NCI-H345 (cell line): ENCODE results near the gene SORD.
"Not testable (repeated sequence)": the region's sequence is repeated elsewhere in the genome, so short reads cannot be mapped to it uniquely, and the experiment has no call there.

Experiments used
- DNase-seq: peaks from one replicate; lab custom pipeline; 2025; lab: John Stamatoyannopoulos, UW

Gene SORD

GRCh38 chr15:45097466-45097865 lies 74.5 kb downstream of the SORD start:
- DNase-seq, result no peak

DNA sequence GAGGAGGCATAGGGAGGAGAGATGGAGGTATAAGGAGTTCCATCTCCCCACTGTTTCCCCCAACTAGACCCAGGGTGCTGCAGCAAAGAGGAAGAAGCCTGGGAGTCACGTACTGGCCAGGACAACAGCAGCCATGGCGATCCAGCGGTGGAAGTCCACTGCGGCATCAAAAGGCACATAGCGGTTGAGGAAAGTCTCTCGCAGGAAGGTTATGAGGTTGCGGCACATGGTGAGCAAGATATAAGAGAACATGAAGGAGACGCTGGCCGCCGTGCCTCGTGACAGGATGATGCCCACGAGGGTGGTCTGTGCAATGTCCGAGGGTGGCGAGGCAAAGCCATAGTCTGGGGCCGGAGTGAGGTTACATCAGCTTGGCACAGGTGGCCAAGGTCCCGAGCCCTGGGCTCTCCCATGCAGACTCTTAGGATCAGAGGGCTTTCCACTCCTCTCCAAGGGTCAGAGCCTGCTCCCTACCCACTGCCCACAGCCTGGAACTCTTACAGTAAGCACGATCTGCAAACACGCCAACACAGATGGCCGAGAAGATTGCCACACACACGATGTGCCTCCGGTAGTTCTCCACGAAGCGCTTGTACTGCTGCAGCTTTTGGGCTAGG lies 76.7 kb downstream of the SORD start:
- DNase-seq, result no peak

DNA sequence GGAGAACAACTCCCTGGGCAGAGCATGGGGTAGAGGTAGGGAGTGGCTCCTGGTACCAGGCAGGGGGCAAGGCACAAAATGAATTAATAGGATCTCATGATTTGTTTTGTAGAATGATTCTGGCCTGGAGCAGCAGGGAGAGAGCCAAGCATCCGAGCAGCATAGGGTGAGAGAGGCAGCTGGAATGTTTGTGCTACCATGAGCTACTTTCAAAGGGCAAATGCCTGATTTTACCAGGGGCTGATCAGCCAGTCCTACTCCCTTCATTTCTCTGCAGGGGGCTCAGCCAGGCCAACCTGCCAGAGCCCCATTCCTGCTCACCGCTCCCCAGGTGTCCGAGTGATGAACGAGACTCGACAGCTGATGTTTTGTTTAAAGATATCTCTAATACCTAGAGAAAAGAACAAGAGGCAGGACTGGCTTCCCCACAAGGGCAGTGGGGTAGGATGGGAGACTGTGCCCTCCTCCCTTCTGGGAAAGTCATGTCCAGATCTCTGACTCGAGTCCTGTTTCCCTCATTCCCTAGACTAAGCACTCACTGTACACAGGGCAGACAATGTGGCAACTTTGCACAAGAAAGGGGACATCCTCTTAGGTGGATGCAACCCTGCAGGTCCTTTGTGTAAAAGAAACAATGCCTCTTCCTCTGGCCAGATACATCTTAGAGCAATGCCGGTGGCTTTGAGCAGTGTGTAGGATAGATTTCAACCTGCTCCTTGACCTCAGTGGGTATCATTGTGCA lies 78.1 kb downstream of the SORD start:
- no peak for DNase-seq

GRCh38 chr15:45101749-45102148 lies 78.8 kb downstream of the SORD start:
- no peak for DNase-seq

DNA sequence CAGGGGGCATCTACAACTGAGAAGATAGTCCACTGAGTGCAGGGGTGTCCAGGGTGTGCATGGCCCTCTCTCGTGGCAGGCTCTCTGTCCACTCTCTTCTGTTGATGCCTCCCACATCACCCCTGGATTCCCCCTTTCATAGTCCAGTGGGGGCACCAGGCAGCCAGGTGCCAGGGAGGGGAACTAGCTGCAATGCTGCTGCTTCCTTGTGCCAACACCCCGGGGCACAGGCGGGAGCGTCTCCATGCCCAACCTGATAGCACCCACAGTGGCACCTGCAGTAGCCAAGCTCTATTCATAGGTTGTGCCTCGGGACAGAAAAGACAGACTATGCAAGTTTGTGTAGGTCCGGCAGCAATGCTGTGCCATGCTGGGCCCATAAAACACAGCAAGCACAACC lies 79.2 kb downstream of the SORD start:
- DNase-seq, result no peak

GRCh38 chr15:45104170-45104569 lies 81.2 kb downstream of the SORD start:
- DNase-seq, result not testable (repeated sequence)

GRCh38 chr15:45105586-45105985 lies 82.6 kb downstream of the SORD start:
- DNase-seq, result no peak

- DNase-seq, result no peak
Observed at GRCh38 chr15:45106002-45106790, 83.2 kb downstream of the SORD start.

GRCh38 chr15:45107941-45108630 lies 85.1 kb downstream of the SORD start:
- DNase-seq, result no peak

GRCh38 chr15:45110256-45110820 lies 87.3 kb downstream of the SORD start:
- no peak for DNase-seq

GRCh38 chr15:45111390-45112142 lies 88.6 kb downstream of the SORD start:
- DNase-seq, result no peak

DNA sequence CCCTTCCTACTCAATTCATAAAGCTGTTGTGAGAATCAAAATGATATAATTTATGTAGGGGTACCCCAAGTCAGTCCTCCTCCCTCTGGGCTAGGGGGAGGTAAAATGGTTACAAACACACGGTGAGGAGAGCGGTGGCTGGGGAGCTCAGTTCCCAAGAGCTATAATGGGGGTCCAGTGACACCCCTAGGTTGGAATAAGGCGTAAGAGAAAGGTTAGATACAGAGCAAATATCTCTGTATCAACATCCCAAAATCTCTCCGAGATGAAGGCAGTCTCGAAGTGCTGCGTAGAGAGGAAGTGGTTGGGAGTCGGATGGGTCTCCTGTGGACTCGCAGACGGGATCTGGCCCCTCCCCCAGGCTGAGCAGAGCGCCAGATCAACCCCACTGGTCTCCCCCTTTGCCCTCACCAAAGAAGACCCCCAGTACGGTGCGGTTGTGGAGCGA lies 89.2 kb downstream of the SORD start:
- DNase-seq, result no peak

GRCh38 chr15:45112591-45113379 lies 89.8 kb downstream of the SORD start:
- no peak for DNase-seq

- DNase-seq, result no peak
Observed at GRCh38 chr15:45113380-45113990, 90.5 kb downstream of the SORD start.

- no peak for DNase-seq
Observed at GRCh38 chr15:45114076-45114750, 91.2 kb downstream of the SORD start, which contains the start of the genes DUOX2 and DUOXA2. Gene DUOX2, minus strand, starts transcription at chr15:45114172. Its CDS starts 761 bp downstream, at chr15:45113411. Gene DUOXA2, plus strand, starts transcription at chr15:45114326. Its CDS starts 280 bp downstream, at chr15:45114606.

DNA sequence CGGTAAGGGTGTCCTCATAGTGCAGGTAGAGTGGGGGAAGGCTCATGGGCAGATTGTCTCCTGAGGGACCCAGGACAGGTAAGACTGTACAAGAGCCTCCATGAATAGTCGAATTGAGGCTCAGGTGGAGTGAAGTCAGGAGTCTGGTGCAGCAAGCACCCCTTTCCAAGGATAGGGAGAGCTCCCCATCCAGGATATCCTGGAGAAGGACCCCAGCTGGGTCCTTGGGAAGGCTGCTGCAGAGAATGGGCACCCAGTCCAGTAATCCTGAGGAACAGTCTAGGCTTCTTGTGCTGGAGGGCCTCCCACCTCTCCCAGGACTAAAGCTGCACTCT lies 91.7 kb downstream of the SORD start:
- DNase-seq, result no peak

- DNase-seq, result no peak
Observed at GRCh38 chr15:45115312-45115820, 92.4 kb downstream of the SORD start.

- no peak for DNase-seq
Observed at GRCh38 chr15:45116006-45116481, 93.0 kb downstream of the SORD start.
